Astrocyte (in vitro differentiated cells and primary cell): ENCODE data around the gene FLG2.

Source experiments
- EZH2 ChIP-seq: IDR thresholded peaks from 2 replicates; pipeline ENCODE4 v1.6.1; 2012; ENCODE audit warnings: mild to moderate bottlenecking, low read length, inconsistent platforms; ENCODE audit not compliant: insufficient read depth
- TF ChIP-seq, protein P1 (sequence below): IDR thresholded peaks from 2 replicates; pipeline ENCODE4 v1.5.1; 2011; ENCODE audit warnings: low read depth, mild to moderate bottlenecking, inconsistent platforms, low read length, moderate library complexity; ENCODE audit not compliant: insufficient read depth

DNA sequence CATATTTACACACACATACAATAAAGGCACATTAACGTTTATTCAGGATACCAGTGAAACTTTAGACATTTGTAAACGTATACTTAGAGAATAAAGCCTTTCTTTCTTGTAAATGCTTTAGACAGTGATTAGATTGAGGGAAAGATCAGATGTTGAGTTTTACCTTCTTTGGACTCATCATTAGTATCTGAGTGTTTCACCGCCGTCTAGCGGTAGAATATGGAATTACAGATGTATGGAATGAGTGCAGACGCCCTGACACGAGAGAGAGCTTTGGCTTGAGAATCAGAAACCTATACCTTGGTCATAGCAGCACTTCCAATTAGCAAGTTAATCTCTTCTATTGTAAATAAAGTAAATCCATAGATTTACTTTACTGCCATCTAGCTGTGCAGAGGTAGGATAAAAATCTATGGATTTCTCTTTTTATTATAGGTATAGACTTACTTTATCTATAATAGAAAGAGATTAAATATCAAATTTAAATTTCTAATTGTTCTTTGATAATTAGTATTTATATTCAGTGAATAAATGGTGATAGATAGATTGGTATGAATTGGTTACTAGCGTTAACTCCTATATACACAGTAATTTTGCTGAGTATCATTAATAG lies 12.6 kb downstream of the FLG2 start:
- TF ChIP-seq, protein P1, sequence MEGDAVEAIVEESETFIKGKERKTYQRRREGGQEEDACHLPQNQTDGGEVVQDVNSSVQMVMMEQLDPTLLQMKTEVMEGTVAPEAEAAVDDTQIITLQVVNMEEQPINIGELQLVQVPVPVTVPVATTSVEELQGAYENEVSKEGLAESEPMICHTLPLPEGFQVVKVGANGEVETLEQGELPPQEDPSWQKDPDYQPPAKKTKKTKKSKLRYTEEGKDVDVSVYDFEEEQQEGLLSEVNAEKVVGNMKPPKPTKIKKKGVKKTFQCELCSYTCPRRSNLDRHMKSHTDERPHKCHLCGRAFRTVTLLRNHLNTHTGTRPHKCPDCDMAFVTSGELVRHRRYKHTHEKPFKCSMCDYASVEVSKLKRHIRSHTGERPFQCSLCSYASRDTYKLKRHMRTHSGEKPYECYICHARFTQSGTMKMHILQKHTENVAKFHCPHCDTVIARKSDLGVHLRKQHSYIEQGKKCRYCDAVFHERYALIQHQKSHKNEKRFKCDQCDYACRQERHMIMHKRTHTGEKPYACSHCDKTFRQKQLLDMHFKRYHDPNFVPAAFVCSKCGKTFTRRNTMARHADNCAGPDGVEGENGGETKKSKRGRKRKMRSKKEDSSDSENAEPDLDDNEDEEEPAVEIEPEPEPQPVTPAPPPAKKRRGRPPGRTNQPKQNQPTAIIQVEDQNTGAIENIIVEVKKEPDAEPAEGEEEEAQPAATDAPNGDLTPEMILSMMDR, result peak; percentile 86
- TF ChIP-seq EZH2, result no peak
